Skeletal muscle cell (primary cell): ENCODE data around the gene TBXA2R.
A peak's percentile ranks its signal among the peaks of the same experiment; 100 is the strongest.
"Not testable (repeated sequence)": the region's sequence is repeated elsewhere in the genome, so short reads cannot be mapped to it uniquely, and the experiment has no call there.

ENCODE experiments used
- DNase-seq: peaks from one replicate; pipeline ENCODE4 v3.0.0-alpha.2; 2010; ENCODE audit warnings: low read depth
- H3K4me3 ChIP-seq: 2 replicates; pipeline ENCODE4 v1.5.1; 2011; ENCODE audit warnings: low read depth, mild to moderate bottlenecking, control low read depth, low read length, moderate library complexity

TBXA2R gene

DNA sequence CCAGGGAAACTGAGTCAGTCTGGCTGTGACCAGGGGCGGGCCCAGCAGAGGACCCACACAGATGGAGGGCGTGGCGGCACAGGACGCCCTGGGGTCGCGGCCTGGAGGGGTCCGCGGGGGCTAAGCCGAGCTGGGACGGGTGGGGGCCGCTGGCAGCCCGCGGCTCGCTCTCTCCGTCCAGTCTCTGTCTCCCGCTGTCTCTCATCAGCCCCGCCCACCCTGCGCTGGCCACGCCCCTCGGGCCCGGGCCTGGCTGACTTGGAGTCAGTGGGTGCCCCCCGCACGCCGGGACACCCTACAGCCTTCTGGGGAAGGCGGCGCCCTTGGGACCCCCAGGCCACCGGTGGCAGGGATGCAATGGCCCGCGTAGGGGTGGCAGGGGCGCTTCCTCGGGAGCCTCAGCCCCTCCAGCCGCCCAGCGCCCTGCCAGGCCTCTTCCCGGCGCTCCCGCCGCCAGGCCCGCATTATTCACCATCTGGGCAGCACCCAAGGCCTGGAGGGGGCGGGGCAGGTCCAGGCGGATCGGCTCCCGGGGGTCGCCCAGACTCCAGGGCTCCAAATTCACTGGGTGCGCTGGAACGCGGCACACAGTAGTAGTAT, at the start of gene TBXA2R:
Gene TBXA2R, minus strand, starts transcription at position 186 of the 600 bp plus-strand sequence. CDS start 6,241 bp downstream, outside the sequence.
- peak within 1 kb of the TSS; percentile 61 for H3K4me3 ChIP-seq
- peak; percentile 13 for DNase-seq

DNA sequence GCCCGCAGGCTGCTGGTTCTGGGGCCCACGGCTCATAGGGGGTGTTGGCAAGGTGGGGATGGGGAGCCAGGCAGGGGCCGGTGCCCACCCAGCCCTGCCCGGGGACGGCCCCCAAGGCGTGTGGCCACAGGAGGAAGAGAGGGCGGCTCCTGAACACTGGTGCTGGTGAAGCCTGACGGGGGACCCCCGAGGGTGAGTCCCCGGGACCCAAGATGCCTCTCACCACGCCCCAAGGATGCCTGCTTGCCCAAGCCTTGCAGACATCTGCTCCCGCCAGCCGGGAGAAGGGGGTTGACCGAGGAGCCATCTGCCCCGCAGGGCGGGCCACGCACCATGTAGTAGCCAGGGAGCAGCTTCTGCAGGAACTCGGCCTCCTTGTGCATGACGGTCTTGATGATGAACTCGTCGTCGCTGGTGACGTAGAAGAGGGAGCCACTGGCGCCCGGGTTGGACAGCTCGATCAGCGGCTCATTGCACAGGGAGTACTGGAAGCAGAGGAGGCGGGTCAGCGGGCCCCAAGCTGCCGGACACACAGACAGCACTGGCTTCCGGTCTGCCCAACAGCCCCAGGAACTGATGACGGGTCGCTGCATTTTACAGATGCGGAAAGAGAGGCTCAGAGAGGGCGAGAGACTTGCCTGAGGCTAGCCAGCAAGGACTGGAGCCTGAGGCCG, 49.5 kb upstream of the TBXA2R start:
- peak; percentile 19 for DNase-seq
- H3K4me3 ChIP-seq = no peak overlapping the region

DNA sequence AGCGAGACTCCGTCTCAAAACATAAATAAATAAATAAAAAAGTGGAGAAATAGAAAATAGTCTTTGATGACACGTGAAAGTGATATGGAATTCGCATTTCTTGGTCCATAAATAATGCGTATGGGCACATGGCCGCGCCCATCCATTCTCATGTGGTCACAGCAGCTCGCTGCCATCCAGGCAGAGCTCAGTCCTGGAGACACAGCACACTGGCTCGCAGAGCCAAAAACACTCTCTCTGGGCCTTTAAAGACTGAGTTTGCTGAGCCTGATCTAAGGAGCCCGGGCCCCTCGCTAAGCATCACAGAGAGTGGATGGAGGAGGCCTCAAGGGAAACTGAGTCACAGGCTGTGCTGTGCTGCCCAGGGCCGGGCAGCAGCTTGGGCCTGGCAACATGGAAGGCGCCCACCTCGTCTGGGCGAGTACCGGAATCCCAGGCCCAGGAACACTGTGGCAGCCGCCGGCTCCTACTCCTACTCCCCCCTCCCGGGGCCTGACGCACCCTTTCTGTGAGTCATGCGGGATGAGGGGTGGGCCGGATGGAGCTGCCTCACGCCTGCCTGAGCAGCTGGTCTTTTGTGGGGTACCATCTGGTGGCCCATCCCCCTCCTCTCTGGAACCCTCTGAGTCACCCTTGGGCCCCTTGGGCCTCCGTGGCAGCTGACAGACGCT, 48.9 kb upstream of the TBXA2R start:
- peak; percentile 86 for DNase-seq
- H3K4me3 ChIP-seq = no peak overlapping the region

DNA sequence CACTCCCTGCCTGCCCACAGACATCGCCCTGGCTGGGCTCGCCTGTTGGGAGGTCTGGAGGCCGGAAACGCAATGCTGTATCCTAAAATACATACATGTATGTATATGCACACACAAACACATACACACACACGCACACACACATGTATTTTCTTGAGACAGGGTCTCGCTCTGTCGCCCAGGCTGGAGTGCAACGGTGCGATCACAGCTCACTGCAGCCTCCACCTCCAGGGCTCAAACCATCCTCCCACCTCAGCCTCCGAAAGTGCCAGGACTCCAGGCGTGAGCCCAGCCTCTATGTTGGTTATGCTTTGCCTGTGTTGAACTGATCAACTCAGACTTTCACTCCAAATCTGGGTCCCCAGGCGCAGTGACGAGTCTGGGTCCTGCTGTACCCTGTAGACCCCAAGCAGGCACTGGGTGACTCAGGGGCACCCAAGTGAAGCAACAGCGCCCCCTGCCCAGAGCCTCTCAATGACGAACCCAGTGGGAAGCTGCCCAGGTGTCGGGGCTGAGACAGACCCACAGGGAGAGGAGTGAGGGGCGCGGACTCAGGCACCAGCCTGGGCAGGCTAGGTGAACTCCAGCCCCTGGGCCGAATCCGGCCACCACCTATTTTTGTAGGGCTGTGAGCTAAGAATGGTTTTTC, 47.3 kb upstream of the TBXA2R start:
- H3K4me3 ChIP-seq = no peak overlapping the region
- DNase-seq = no peak

DNA sequence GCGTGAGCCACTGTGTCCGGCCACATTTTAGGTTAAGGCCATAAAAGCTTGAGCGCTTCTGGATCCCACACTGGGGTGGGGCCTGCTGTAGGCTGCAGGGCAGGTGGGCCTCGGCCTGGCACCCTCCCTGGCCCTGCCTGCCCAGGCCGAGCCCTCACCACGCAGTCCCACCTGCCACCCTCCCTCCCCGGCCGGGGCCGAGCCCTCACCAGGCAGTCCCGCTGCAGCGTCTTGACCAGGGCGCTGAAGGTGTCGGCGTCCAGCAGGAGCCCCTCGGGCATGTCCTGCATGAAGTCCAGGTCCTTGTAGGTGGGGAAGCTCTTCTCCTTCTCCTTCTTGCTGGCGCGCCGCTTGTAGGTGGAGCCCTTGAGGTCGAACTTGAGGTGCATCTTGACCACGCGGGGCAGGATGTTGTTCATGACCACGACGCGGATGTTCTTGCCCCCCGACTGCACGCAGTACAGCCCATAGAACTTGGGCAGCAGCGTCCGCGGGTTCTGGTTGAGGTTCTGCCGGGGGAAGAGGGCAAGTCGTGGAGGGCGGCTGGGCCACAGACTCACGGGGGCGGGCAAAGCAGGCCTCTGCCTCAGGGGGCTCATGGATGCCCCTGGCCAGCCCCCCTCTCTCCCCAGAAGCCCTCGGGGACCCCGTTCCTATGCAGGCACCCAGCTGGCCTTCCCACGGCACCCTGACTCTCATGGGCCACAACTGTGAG, 46.6 kb upstream of the TBXA2R start:
- H3K4me3 ChIP-seq = no peak overlapping the region
- DNase-seq = no peak

DNA sequence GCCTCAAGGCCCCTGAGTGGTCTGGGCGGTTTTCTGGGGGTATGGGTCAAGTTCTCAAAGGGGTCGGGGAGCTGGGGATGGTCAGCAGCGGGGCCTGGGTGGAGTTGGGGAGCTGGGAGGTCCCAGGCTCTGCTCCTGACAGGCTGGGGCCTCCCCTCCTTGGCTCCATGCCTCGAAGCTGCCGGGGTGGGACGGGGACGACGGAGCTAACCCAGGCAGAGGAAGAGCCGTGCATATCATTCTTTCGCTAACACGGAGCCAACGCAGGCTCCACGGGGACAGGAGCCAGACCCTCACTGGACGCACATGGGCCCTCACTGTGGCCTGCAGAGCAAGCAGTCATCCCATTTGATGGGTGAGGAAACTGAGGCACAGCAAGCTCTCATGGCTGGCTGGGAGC, 45.7 kb upstream of the TBXA2R start:
- H3K4me3 ChIP-seq = no peak overlapping the region
- DNase-seq = no peak

DNA sequence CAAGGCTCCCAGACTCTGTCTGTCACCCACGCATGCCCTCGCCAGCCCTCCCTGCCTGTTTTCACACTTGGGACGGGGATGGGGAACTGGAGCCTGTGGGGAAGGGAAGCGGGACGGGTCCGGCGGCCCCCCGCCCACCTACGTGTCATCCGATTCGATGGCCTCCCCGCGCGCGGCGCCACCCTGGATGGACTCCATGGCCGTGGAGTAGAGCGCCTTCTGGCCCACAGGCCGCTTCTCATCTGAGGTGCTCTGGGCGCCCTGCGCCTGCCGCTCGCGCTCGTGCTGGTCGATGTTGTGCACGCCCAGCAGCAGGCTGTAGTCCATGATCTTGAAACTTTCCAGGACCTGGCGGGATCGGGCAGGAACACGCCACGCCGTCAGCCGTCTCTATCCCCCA, 45.0 kb upstream of the TBXA2R start:
- DNase-seq = no peak

DNA sequence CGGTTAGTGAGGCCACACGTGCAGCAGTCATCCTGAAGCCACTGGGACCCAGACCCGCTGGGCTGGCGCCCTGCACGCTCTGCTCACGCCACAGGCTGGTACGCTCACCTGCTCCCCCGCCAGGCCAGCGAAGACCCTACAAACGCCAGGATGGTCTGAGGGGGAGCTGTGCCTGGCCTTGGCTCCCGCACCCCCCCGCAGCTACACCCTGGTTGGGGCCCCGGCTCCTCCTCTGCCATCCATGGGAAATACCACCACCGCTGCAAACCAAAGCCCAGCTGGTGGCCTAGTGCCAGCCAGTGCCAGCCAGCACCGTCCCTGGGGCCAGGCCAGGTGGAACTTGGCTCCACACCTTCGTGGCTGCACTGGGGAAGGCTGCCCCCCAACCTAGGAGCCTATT, 43.2 kb upstream of the TBXA2R start:
- no peak overlapping the region for H3K4me3 ChIP-seq

More for the DNA sequence above, 45.0 kb upstream of the TBXA2R start:
- H3K4me3 ChIP-seq = no peak overlapping the region

DNA sequence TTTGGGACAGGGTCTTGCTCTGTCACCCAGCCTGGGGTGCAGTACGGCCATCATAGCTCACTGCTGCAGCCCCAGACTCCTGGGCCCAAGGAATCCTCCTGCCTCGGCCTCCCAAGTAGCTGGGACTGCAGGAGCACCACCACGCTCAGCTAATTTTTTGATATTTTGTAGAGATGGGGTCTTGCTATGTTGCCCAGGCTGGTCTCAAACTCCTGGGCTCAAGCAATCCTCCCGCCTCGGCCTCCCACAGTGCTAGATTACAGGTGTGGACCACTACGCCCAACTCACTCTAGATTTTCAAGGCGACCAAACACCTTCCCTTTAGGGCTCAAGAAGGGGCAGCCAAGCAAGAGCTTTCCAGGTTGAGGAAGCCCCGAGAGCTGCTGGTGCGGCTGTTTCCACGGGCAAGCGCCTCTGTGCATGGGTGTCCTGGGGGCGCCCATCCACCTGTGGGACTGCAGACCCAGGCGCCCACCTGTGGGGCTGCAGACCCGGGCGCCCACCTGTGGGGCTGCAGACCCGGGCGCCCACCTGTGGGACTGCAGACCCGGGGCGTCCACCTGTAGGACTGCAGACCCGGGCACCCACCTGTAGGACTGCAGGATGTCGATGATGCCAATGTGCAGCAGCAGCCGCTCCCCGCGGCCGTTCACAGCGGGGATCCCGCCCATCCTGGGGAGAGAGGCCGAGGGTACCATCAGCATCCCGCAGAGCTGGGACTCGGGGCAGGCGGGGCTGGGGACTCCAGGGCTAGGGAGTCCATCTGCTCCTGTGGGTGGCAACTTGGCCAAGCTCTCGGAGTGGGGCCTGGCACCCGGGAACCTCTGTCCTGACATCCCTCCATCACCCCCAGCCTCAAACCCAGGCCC, 41.6 kb upstream of the TBXA2R start:
- no peak overlapping the region for H3K4me3 ChIP-seq
- no peak for DNase-seq

More for the DNA sequence above, 43.2 kb upstream of the TBXA2R start:
- no peak for DNase-seq

DNA sequence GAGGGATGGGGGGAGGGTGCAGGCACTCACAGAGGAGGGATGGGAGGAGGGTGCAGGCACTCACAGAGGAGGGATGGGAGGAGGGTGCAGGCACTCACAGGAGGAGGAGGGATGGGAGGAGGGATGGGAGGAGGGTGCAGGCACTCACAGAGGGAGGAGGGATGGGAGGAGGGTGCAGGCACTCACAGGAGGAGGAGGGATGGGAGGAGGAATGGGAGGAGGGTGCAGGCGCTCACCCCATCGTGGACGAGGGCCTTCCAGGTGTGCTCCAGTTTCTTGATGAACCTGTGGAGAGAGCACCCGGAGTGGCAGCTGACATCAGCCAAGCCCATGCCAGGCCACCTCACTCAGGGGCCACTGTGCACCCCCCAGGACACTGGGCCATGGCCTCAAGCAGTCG, 40.4 kb upstream of the TBXA2R start:
- not testable (repeated sequence) for DNase-seq

DNA sequence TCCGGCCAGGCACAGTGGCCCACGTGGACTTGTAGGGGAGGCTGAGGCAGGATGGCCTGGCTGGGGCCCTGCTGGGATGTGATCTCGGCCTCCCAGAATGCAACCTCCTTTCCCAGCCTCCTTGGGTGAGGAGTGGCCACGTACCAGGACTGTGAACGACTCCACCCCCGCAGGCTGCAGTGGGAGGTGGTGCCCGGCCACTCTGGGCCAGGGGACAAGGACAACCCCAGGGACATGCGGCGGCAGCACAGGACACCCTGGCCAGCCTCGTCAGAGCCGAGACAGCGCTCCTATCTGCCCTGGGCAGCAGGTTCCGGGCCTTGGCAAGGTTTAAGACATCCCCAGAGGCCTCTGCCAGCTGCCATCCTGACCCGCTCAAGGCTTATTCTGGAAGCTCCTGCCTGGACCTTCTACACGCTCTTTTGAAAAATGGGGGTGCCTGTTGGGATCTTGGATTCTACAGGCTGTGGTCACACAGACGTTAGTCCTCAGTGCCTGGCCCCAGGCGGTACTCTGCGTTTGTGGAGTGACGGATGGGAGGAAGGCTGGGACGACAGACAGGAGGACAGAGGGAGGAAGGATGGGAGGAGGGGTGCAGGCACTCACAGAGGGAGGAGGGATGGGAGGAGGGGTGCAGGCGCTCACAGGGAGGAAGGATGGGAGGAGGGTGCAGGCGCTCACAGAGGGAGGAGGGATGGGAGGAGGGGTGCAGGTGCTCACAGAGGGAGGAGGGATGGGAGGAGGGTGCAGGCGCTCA, 39.8 kb upstream of the TBXA2R start:
- no peak overlapping the region for H3K4me3 ChIP-seq
- no peak for DNase-seq

More for the DNA sequence above, 40.4 kb upstream of the TBXA2R start:
- H3K4me3 ChIP-seq = not testable (repeated sequence)

DNA sequence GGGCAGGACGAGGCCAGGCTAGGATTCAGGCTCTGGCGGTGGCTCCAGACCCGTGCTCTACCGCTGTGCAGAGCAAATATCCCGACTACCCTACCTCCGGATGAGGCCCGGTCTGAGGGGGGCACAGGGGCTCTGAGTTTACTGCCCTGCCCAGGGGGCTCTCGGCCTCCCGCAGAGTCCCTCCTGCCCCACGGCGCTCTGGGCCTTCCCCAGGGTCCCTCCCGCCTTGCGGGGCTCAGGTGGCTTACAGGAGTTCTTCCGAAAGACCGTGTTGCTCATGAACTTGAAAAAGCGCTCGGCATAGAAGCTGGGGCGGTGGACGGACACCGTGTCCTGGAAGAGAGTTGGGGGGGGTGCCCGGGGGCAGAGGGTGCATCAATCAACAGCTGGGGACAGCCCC, 39.1 kb upstream of the TBXA2R start:
- H3K4me3 ChIP-seq = no peak overlapping the region
- DNase-seq = no peak

DNA sequence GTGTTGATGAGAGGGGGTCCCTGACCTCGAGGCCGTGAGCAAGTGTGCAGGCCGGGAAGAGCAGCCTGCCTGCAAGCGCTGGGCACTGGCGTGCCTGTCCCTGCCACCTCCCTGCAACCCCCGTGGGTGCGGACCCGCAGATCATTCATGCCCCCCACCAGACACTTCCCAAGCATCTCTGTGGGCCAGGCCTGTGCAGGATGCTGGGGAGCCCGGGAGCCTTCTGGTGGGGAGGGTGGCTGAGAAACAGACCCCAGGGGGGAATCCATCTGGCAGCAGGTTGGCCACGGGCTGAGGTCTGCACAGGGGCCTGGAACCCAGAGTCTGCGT, 38.4 kb upstream of the TBXA2R start:
- DNase-seq = no peak
- no peak overlapping the region for H3K4me3 ChIP-seq

DNA sequence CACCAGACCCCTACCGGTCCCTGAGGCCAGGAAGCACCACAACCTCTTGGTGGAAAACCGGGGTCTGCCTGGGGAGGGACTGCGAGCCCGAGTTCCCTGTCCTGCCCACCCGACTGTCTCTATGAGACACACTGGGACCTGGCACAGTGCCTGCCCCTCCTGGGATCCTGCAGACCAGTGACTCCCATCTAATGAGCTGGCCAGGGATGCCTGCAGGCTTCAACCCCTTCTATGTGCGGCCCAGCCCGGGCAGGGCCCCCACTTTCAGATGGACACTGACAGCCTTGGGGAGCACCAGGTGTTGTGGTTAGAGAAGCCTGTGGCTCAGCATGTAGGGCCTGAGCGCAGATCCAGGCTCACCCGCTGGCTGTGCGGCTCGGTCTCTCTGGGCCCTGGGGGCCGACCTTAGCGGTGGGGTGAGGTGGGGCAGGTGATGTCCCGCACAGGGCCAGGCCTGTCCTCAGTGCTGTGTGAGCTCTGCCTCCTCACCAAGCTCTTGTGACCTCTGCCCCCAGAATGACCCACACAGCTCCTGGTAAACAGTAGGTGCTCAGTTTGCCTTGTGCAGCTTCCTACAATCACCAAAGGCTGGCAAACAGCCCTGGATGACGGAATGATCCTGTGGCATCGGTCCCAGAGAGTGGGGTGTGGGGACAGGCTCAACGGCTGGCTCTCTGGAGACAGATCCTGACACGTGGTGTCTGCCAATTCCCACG, 37.8 kb upstream of the TBXA2R start:
- no peak for DNase-seq

DNA sequence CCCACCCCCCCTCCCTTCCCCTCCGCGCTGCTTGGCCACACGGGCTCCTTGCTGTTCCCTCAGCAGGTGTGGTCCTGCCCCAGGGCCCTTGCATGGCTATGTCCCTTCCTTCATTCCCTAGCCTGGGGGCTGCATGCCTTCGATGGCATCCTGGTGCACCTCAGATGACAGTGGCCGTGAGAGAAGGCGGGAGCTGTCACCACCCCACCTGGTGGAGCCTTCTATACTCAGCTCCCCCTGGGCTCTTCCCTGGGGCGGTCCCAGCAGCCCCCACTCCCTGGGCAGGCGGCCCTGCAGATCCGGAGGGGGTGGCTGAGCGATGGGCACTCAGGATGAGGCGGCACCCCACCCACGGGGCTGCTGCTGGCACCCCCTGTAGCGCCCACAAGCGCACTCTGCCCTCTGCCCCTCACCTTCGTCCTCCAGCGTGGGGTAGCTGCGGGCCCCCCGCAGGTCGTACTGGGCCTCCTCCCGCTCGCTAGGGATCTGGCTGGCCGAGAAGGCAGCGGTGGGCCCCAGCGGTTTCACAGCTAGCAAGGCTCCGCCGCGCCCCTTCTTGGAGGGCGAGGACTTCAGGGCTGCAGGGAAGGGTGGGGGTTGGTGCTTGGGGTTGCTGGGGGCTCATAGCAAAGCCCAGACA, 37.1 kb upstream of the TBXA2R start:
- H3K4me3 ChIP-seq = no peak overlapping the region
- DNase-seq = no peak

More for the DNA sequence above, 37.8 kb upstream of the TBXA2R start:
- no peak overlapping the region for H3K4me3 ChIP-seq

DNA sequence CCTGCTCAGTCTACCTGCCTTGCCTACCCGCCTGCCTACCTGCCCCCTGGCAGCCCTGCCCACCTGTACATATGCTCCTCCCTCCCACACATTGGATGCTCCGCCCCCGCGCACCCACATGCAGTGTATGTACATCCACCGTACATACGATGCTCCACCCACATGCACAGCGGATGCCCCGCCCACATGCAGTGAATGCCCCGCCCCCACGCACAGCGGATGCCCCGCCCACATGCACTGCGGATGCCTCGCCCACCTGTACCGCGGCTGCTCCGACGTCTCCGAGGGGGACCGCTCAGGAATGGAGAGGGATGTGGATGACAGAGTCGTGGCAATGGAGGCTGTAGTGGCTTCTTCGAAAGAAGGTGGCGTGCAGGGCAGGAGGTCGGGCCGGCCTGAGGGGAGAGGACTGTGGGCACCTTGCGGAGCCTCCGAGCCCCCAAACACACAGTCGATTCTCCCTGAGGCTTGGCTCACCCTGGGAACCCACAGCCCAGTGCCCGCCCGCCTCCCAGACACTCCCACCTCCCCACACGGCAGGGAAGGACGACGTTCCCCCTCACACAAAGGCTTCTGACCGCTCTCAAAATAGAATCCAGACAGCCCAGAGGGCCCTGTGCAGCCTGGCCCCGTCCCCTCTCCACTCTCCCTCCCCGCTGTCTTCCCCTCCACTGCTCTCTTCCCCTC, 36.5 kb upstream of the TBXA2R start:
- no peak for DNase-seq
- no peak overlapping the region for H3K4me3 ChIP-seq

DNA sequence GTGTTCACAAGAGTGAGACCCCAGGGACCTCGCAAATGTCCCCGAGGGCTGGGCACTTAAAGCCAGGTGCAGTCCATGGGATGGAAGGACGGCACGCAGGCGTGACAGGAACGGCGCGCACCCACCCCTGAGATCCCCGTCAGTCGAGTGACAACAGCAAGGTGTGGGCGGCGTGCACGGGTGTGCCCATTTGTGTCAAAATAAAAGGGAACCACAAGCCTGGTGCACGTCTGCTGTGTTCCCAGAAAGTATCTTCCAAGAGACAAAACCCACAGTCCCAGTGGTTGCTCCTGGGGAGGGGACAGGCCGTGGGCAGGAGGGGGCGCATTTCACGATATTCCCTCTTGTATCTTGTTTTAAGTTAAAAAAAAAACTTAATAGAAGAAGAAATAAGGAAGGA, 35.6 kb upstream of the TBXA2R start:
- no peak for DNase-seq
- no peak overlapping the region for H3K4me3 ChIP-seq
